Left kidney (tissue), 2 donors: ENCODE measurements around the gene KCNK7. TPM values are rescaled to one million over a fixed set of nuclear protein-coding genes. Genes with fewer than 3 reads are reported as not detected.
"Not testable (repeated sequence)": the region's sequence is repeated elsewhere in the genome, so short reads cannot be mapped to it uniquely, and the experiment has no call there.

ENCODE experiments used
- DNase-seq: peaks from one replicate; pipeline ENCODE4 v3.0.0-alpha.2; 2013
- polyA plus RNA-seq: library from polyadenylated mRNA; unstranded; fragments of 120-200 nt; gene quantifications from one replicate; pipeline ENCODE4 v1.2.1, GENCODE V29; 2013; ENCODE audit not compliant: insufficient read length

KCNK7 gene
- polyA plus RNA-seq, 1 donor, result 0.28 TPM

- DNase-seq, result no peak
These were observed 22.1 kb downstream of the KCNK7 start for GRCh38 chr11:65573391-65574079.

GRCh38 chr11:65572356-65573051, 23.1 kb downstream of the KCNK7 start, which contains the start of gene FAM89B:
Gene FAM89B (plus strand): TSS chr11:65572538. CDS start chr11:65572670, 132 bp downstream.
- peak; percentile 90 for DNase-seq

- no peak for DNase-seq
These were observed 23.7 kb downstream of the KCNK7 start for GRCh38 chr11:65571940-65572339.

GRCh38 chr11:65571420-65571819, 24.2 kb downstream of the KCNK7 start:
- no peak for DNase-seq

- DNase-seq, result peak; percentile 95
These were observed 25.4 kb downstream of the KCNK7 start, which contains the start of gene ZNRD2 for GRCh38 chr11:65569973-65570918. Gene ZNRD2 (plus strand): TSS chr11:65570477. CDS start chr11:65570492, 15 bp downstream.

- no peak for DNase-seq
These were observed 26.2 kb downstream of the KCNK7 start for GRCh38 chr11:65569164-65569972.

- DNase-seq, result no peak
These were observed 29.8 kb downstream of the KCNK7 start for GRCh38 chr11:65565624-65566453.

- not testable (repeated sequence) for DNase-seq
These were observed 30.6 kb downstream of the KCNK7 start for GRCh38 chr11:65564879-65565559.

GRCh38 chr11:65563601-65564000, 32.0 kb downstream of the KCNK7 start:
- DNase-seq, result no peak

- no peak for DNase-seq
These were observed 32.8 kb downstream of the KCNK7 start for GRCh38 chr11:65562788-65563187.

- DNase-seq, result no peak
These were observed 33.6 kb downstream of the KCNK7 start for GRCh38 chr11:65562020-65562419.

GRCh38 chr11:65560555-65561418, 34.8 kb downstream of the KCNK7 start:
- DNase-seq, result no peak

GRCh38 chr11:65559951-65560537, 35.6 kb downstream of the KCNK7 start:
- DNase-seq, result no peak

- no peak for DNase-seq
These were observed 36.1 kb downstream of the KCNK7 start for GRCh38 chr11:65559535-65559934.

- DNase-seq, result no peak
These were observed 36.6 kb downstream of the KCNK7 start for GRCh38 chr11:65558930-65559509.

- peak; percentile 80 for DNase-seq
These were observed 37.3 kb downstream of the KCNK7 start, which contains the start of gene LTBP3 for GRCh38 chr11:65558002-65558929. Gene LTBP3 (minus strand): TSS chr11:65558359. CDS start chr11:65557959, 400 bp downstream.
